Mucosa of rectum (tissue), 2 donors: ENCODE data around the gene ENTR1.

Source experiments
- H3K27ac ChIP-seq, 2 donors: one replicate each; pipeline ENCODE4 v1.7.0; 2013; ENCODE audit warnings: inconsistent platforms in 2 of 2, low read depth in 2 of 2, low read length in 2 of 2
- H3K27me3 ChIP-seq, 2 donors: one replicate each; pipeline ENCODE4 v1.7.0; 2013; ENCODE audit warnings: low read length in 2 of 2; ENCODE audit not compliant: control insufficient read depth in 2 of 2, insufficient read depth in 2 of 2
- H3K36me3 ChIP-seq, 2 donors: one replicate each; pipeline ENCODE4 v1.7.0; 2013; ENCODE audit warnings: low read length in 2 of 2; ENCODE audit not compliant: control insufficient read depth in 2 of 2, insufficient read depth in 2 of 2
- H3K4me1 ChIP-seq, 2 donors: one replicate each; pipeline ENCODE4 v1.7.0; 2013; ENCODE audit warnings: low read length in 2 of 2, mild to moderate bottlenecking in 1 of 2; ENCODE audit not compliant: control insufficient read depth in 2 of 2, insufficient read depth in 2 of 2
- H3K4me3 ChIP-seq, 2 donors: one replicate each; pipeline ENCODE4 v1.7.0; 2013; ENCODE audit warnings: low read length in 2 of 2
- H3K9ac ChIP-seq, 2 donors: one replicate each; pipeline ENCODE4 v1.7.0; 2013; ENCODE audit warnings: low read length in 2 of 2, low read depth in 1 of 2, mild to moderate bottlenecking in 1 of 2
- H3K9me3 ChIP-seq, 2 donors: one replicate each; pipeline ENCODE4 v1.7.0; 2013; ENCODE audit warnings: low read length in 2 of 2; ENCODE audit not compliant: control insufficient read depth in 2 of 2
- donor health status: healthy.
- donor health status: Normal muscosa, but diverticular disease.

ENTR1 gene

GRCh38 chr9:136387217-136387616, 23.2 kb downstream of the ENTR1 start:
- Histone ChIP-seq H3K36me3 (peaks cover 39 to 44% of the 10 kb centered on the region in 2 donors), H3K4me3 (no peak overlapping the region), H3K27ac (no peak overlapping the region), H3K9ac (no peak overlapping the region), H3K4me1 (no peaks in the 10 kb centered on the region), H3K9me3 (no peaks in the 10 kb centered on the region), H3K27me3 (no peaks in the 10 kb centered on the region)

- Histone ChIP-seq H3K9ac (no peak overlapping the region), H3K36me3 (peaks cover 39% of the 10 kb centered on the region in 2 donors), H3K27me3 (no peaks in the 10 kb centered on the region), H3K4me1 (no peaks in the 10 kb centered on the region), H3K4me3 (no peak overlapping the region), H3K9me3 (no peaks in the 10 kb centered on the region), H3K27ac (no peak overlapping the region)
Observed at GRCh38 chr9:136386018-136386417, 24.4 kb downstream of the ENTR1 start.

GRCh38 chr9:136385015-136385414, 25.4 kb downstream of the ENTR1 start:
- no peaks in the 10 kb centered on the region for H3K9me3 ChIP-seq
- H3K4me1 ChIP-seq, result no peaks in the 10 kb centered on the region
- H3K27me3 ChIP-seq, result no peaks in the 10 kb centered on the region
- H3K9ac ChIP-seq, result no peak overlapping the region
- no peak overlapping the region for H3K27ac ChIP-seq
- H3K4me3 ChIP-seq, result no peak overlapping the region
- H3K36me3 ChIP-seq, result peaks cover 40 to 43% of the 10 kb centered on the region in 2 donors

- no peak overlapping the region for H3K27ac ChIP-seq
- peaks cover 32 to 35% of the 10 kb centered on the region in 2 donors for H3K36me3 ChIP-seq
- H3K27me3 ChIP-seq, result no peaks in the 10 kb centered on the region
- no peaks in the 10 kb centered on the region for H3K9me3 ChIP-seq
- no peak overlapping the region for H3K9ac ChIP-seq
- H3K4me3 ChIP-seq, result no peak overlapping the region
- no peaks in the 10 kb centered on the region for H3K4me1 ChIP-seq
Observed at GRCh38 chr9:136383436-136383835, 27.0 kb downstream of the ENTR1 start.

GRCh38 chr9:136381966-136382513, 28.4 kb downstream of the ENTR1 start:
- no peak overlapping the region for H3K27ac ChIP-seq
- no peaks in the 10 kb centered on the region for H3K27me3 ChIP-seq
- H3K9me3 ChIP-seq, result no peaks in the 10 kb centered on the region
- no peak overlapping the region for H3K9ac ChIP-seq
- peaks cover 21 to 27% of the 10 kb centered on the region in 2 donors for H3K36me3 ChIP-seq
- H3K4me3 ChIP-seq, result no peak overlapping the region
- no peaks in the 10 kb centered on the region for H3K4me1 ChIP-seq

- Histone ChIP-seq H3K27ac (no peak overlapping the region), H3K4me1 (no peaks in the 10 kb centered on the region), H3K9ac (no peak overlapping the region), H3K27me3 (no peaks in the 10 kb centered on the region), H3K9me3 (no peaks in the 10 kb centered on the region), H3K4me3 (no peak overlapping the region), H3K36me3 (peaks cover 19 to 27% of the 10 kb centered on the region in 2 donors)
Observed at GRCh38 chr9:136381311-136381710, 29.1 kb downstream of the ENTR1 start.

GRCh38 chr9:136380381-136380780, 30.0 kb downstream of the ENTR1 start:
- Histone ChIP-seq H3K27ac (no peak overlapping the region), H3K9ac (no peak overlapping the region), H3K4me1 (no peaks in the 10 kb centered on the region), H3K9me3 (no peaks in the 10 kb centered on the region), H3K36me3 (peaks cover 19 to 22% of the 10 kb centered on the region in 2 donors), H3K4me3 (no peak overlapping the region), H3K27me3 (no peaks in the 10 kb centered on the region)

GRCh38 chr9:136379891-136380290, 30.5 kb downstream of the ENTR1 start:
- H3K27ac ChIP-seq, result no peak overlapping the region
- H3K36me3 ChIP-seq, result peaks cover 18 to 19% of the 10 kb centered on the region in 2 donors
- no peaks in the 10 kb centered on the region for H3K9me3 ChIP-seq
- H3K9ac ChIP-seq, result no peak overlapping the region
- no peaks in the 10 kb centered on the region for H3K27me3 ChIP-seq
- H3K4me3 ChIP-seq, result no peak overlapping the region
- no peaks in the 10 kb centered on the region for H3K4me1 ChIP-seq

- H3K9me3 ChIP-seq, result no peaks in the 10 kb centered on the region
- no peak overlapping the region for H3K27ac ChIP-seq
- H3K4me1 ChIP-seq, result no peaks in the 10 kb centered on the region
- no peak overlapping the region for H3K9ac ChIP-seq
- H3K4me3 ChIP-seq, result no peak overlapping the region
- no peaks in the 10 kb centered on the region for H3K27me3 ChIP-seq
- peaks cover 17% of the 10 kb centered on the region in 2 donors for H3K36me3 ChIP-seq
Observed at GRCh38 chr9:136379401-136379800, 31.0 kb downstream of the ENTR1 start.

- Histone ChIP-seq H3K9me3 (no peaks in the 10 kb centered on the region), H3K9ac (no peak overlapping the region), H3K4me1 (no peaks in the 10 kb centered on the region), H3K36me3 (peaks cover 13 to 17% of the 10 kb centered on the region in 2 donors), H3K27me3 (no peaks in the 10 kb centered on the region), H3K27ac (no peak overlapping the region), H3K4me3 (no peak overlapping the region)
Observed at GRCh38 chr9:136379003-136379287, 31.5 kb downstream of the ENTR1 start.
